ENCODE data around the gene ABITRAM. TPM values are rescaled to one million over a fixed set of nuclear protein-coding genes. Genes with fewer than 3 reads are reported as not detected.

The ABITRAM gene
- total RNA-seq, 1 experiment from 2014 or later = 10.9 TPM

DNA sequence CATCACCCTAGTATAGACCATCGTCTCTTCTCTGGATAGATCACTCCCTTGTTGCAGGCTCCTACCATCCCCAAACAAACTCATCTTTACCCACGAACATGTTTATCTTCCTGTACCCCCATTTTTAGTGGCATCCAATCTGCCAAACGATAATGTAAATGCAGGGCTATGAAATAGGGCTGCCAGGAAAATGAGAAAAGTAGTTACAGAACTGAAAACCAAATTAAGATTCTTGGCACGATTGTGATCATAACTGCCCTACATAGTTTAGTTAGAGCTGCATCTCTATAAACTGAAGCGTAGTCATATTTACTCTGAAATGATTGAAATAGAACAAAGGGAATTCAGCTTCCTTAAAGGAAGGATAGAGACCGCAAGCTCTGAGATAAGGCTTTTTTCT, 26.1 kb downstream of the ABITRAM start:
- H3K4ac ChIP-seq (ENCODE audit: low read depth, low read length) = no peak overlapping the region
- no peak overlapping the region for H3K4me2 ChIP-seq (ENCODE audit: insufficient read depth, insufficient read length, low read length)
- H2BK20ac ChIP-seq (ENCODE audit: low read depth, low read length, poor library complexity, severe bottlenecking) = no peak overlapping the region
- TF ChIP-seq, protein P1, sequence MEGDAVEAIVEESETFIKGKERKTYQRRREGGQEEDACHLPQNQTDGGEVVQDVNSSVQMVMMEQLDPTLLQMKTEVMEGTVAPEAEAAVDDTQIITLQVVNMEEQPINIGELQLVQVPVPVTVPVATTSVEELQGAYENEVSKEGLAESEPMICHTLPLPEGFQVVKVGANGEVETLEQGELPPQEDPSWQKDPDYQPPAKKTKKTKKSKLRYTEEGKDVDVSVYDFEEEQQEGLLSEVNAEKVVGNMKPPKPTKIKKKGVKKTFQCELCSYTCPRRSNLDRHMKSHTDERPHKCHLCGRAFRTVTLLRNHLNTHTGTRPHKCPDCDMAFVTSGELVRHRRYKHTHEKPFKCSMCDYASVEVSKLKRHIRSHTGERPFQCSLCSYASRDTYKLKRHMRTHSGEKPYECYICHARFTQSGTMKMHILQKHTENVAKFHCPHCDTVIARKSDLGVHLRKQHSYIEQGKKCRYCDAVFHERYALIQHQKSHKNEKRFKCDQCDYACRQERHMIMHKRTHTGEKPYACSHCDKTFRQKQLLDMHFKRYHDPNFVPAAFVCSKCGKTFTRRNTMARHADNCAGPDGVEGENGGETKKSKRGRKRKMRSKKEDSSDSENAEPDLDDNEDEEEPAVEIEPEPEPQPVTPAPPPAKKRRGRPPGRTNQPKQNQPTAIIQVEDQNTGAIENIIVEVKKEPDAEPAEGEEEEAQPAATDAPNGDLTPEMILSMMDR (conservative IDR thresholded peaks at IDR 0.05) = no peak
- no peaks in the 10 kb centered on the region for H3K27me3 Mint-ChIP-seq (ENCODE audit: low read depth)
- H4K5ac ChIP-seq (ENCODE audit: insufficient read length, low read depth, low read length) = no peak overlapping the region
- no peak for DNase-seq
- H3K27ac ChIP-seq (ENCODE audit: insufficient read length, low read depth, low read length) = no peak overlapping the region
- H4K91ac ChIP-seq (ENCODE audit: insufficient read length, low read depth, low read length) = no peak overlapping the region
- H3K9ac ChIP-seq (ENCODE audit: extremely low read depth, insufficient read length, low read length) = no peak overlapping the region
- no peaks in the 10 kb centered on the region for H3K79me1 ChIP-seq (ENCODE audit: insufficient read depth, low read depth, low read length, poor library complexity, severe bottlenecking)
- no peak overlapping the region for H2BK15ac ChIP-seq (ENCODE audit: low read depth, low read length)
- H3K9me3 Mint-ChIP-seq = no peaks in the 10 kb centered on the region
- no peak overlapping the region for H2BK120ac ChIP-seq (ENCODE audit: low read depth, low read length, poor library complexity, severe bottlenecking)
- no peak overlapping the region for H3T11ph ChIP-seq (ENCODE audit: low read length)
- H3K14ac ChIP-seq (ENCODE audit: insufficient read depth, low read length) = no peak overlapping the region
- H3K23me2 ChIP-seq (ENCODE audit: insufficient read length, low read depth, low read length, poor library complexity, severe bottlenecking) = no peaks in the 10 kb centered on the region
- no peak overlapping the region for H3K56ac ChIP-seq (ENCODE audit: insufficient read length, low read depth, low read length)
- no peak overlapping the region for H4K8ac ChIP-seq (replicated peaks; ENCODE audit: insufficient read length, low read depth, low read length)
- no peak overlapping the region for H3K23ac ChIP-seq (ENCODE audit: insufficient read length, low read depth, low read length)
- no peaks in the 10 kb centered on the region for H3K79me2 ChIP-seq (ENCODE audit: insufficient read depth, low read length)
- no peaks in the 10 kb centered on the region for H3K4me1 ChIP-seq (ENCODE audit: insufficient read depth, low read length)
- H3K4me3 Mint-ChIP-seq = no peak overlapping the region
- no peak overlapping the region for H2BK5ac ChIP-seq (ENCODE audit: insufficient read length, low read length)
- H3K27me3 ChIP-seq (ENCODE audit: insufficient read depth, low read length) = no peaks in the 10 kb centered on the region
- H3K9me3 ChIP-seq (ENCODE audit: control insufficient read depth, low read depth, low read length) = no peaks in the 10 kb centered on the region
- WGBS (ENCODE audit: extremely low coverage, insufficient read length, low lambda C conversion rate) = no CpG with 5 or more reads among the region's 6 CpGs
- no peak overlapping the region for H3K27ac Mint-ChIP-seq
- H2BK12ac ChIP-seq (ENCODE audit: insufficient read length, low read depth, low read length) = no peak overlapping the region
- H3K4me1 Mint-ChIP-seq = no peaks in the 10 kb centered on the region
- peaks cover 0 to 9% (median 6%) of the 10 kb centered on the region in 3 experiments; a peak in 6 of 7 replicates for H3K36me3 Mint-ChIP-seq (ENCODE audit: insufficient read depth in 1 of 3, low read depth in 3 of 3)
- no peak overlapping the region for H2AFZ ChIP-seq (ENCODE audit: low read length)
- H4K20me1 ChIP-seq (ENCODE audit: control insufficient read depth, insufficient read depth, insufficient read length) = no peaks in the 10 kb centered on the region
- no peak overlapping the region for H3K18ac ChIP-seq (ENCODE audit: insufficient read length, low read depth, low read length)
- H2AK5ac ChIP-seq (ENCODE audit: insufficient read length, low read length) = no peak overlapping the region
